HepG2 (cell line): ENCODE measurements around the gene OBSL1. TPM values are rescaled to one million over a fixed set of nuclear protein-coding genes. Genes with fewer than 3 reads are reported as not detected.

Experiments used
- ATF2 ChIP-seq: sonication (generic); formaldehyde crosslinking; IDR thresholded peaks from 2 replicates; pipeline ENCODE4 v1.4.0; 2020; ENCODE audit warnings: missing genetic modification reagents
- EZH2 ChIP-seq: conservative IDR thresholded peaks from 2 replicates; pipeline ENCODE4 v1.6.1; 2012; ENCODE audit warnings: mild to moderate bottlenecking, low read depth, low read length, moderate library complexity
- HNF1B ChIP-seq: sonication (generic); formaldehyde crosslinking; IDR thresholded peaks from 2 replicates; pipeline ENCODE4 v1.5.1; 2020; ENCODE audit warnings: mild to moderate bottlenecking, moderate library complexity, missing genetic modification reagents
- NFAT5 ChIP-seq: sonication (generic); formaldehyde crosslinking; IDR thresholded peaks from 2 replicates; pipeline ENCODE4 v1.4.0; 2020; ENCODE audit warnings: missing genetic modification reagents
- RXRA ChIP-seq: sonication (generic); formaldehyde crosslinking; IDR thresholded peaks from 2 replicates; pipeline ENCODE4 v1.5.1; 2020; ENCODE audit warnings: missing genetic modification reagents
- SETDB1 ChIP-seq: sonication (generic); formaldehyde crosslinking; IDR thresholded peaks from 2 replicates; pipeline ENCODE4 v1.5.1; 2020; ENCODE audit warnings: missing genetic modification reagents, mild to moderate bottlenecking, borderline replicate concordance
- SMAD3 ChIP-seq: sonication (generic); formaldehyde crosslinking; IDR thresholded peaks from 2 replicates; pipeline ENCODE4 v1.4.0; 2020; ENCODE audit warnings: missing genetic modification reagents
- TCF12 ChIP-seq, 2 experiments: fragments of 450-650 bp in 1 of 2; sonication (generic) in 1 of 2; formaldehyde crosslinking in 1 of 2; IDR thresholded peaks; 2 replicates each; pipeline versions ENCODE4 v1.6.1 to v1.8.0; 2017 to 2022; ENCODE audit warnings: antibody characterized with exemption in 1 of 2, mild to moderate bottlenecking in 1 of 2, missing genetic modification reagents in 1 of 2, moderate library complexity in 1 of 2
- TSC22D2 ChIP-seq: sonication (generic); formaldehyde crosslinking; IDR thresholded peaks from 2 replicates; pipeline ENCODE4 v1.5.1; 2020; ENCODE audit warnings: missing genetic modification reagents, mild to moderate bottlenecking, borderline replicate concordance
- ZMYM4 ChIP-seq: sonication (generic); formaldehyde crosslinking; IDR thresholded peaks from 2 replicates; pipeline ENCODE4 v1.8.1; 2023; ENCODE audit warnings: mild to moderate bottlenecking, missing genetic modification reagents
- ZNF512 ChIP-seq: sonication (generic); formaldehyde crosslinking; IDR thresholded peaks from 2 replicates; pipeline ENCODE4 v1.4.0; 2020; ENCODE audit warnings: mild to moderate bottlenecking, missing genetic modification reagents
- ZNF619 ChIP-seq: sonication (generic); formaldehyde crosslinking; IDR thresholded peaks from 2 replicates; pipeline ENCODE4 v1.4.0; 2020; ENCODE audit warnings: mild to moderate bottlenecking, missing genetic modification reagents
- ZNF691 ChIP-seq: sonication (generic); formaldehyde crosslinking; IDR thresholded peaks from 2 replicates; pipeline ENCODE4 v1.4.0; 2020; ENCODE audit warnings: missing genetic modification reagents, low read depth, mild to moderate bottlenecking, borderline replicate concordance
- polyA plus RNA-seq, 8 experiments: library from polyadenylated mRNA; depleted of rRNA in 3 of 8; stranded (reverse) in 7 of 8; unstranded in 1 of 8; fragments of >200 nt; fragmentation: Illumina TruSeq in 4 of 8; extraction: Trizol in 4 of 8; gene quantifications; 2 replicates each; pipeline versions ENCODE4 v1.2.1 to v1.2.3, GENCODE V29; 2011 to 2016; ENCODE audit warnings: low read depth in 4 of 8, missing spikeins in 1 of 8, mixed read lengths in 1 of 8; ENCODE audit not compliant: insufficient read depth in 1 of 8
- total RNA-seq, 5 experiments: library from RNA; depleted of rRNA; stranded (reverse); fragments of >200 nt; fragmentation: Illumina TruSeq; extraction: Trizol; gene quantifications; 2 replicates each; pipeline ENCODE4 v1.2.3, GENCODE V29; 2016; ENCODE audit warnings: low read depth in 1 of 5

Gene OBSL1
- total and polyA plus RNA-seq, 2 of the 13 experiments (the other 11 are each of a cell fraction or from before 2014, with no cell fraction given): 86.7 to 218 TPM

- no peak for TF ChIP-seq NFAT5 (CRISPR knock-in tag)
- no peak for TF ChIP-seq SMAD3 (CRISPR knock-in tag)
- no peak for TF ChIP-seq RXRA (CRISPR knock-in tag)
- TF ChIP-seq ATF2 (CRISPR knock-in tag): no peak
- peak; percentile 74; the same call in 1 of the 2 replicates for TF ChIP-seq ZNF691 (CRISPR knock-in tag)
- no peak for TF ChIP-seq ZNF619
- TF ChIP-seq HNF1B (CRISPR knock-in tag): 0 out of 2 replicates have a peak, but pooled peaks have one; percentile 30
- TF ChIP-seq ZMYM4 (CRISPR knock-in tag): peak; percentile 63; the same call in 1 of the 2 replicates
- no peak for TF ChIP-seq ZNF512 (CRISPR knock-in tag)
- no peak for TF ChIP-seq TCF12 (IDR thresholded peaks at IDR 0.05)
- no peak for TF ChIP-seq TCF12 (CRISPR knock-in tag; IDR thresholded peaks at IDR 0.05)
- TF ChIP-seq TSC22D2 (CRISPR knock-in tag): no peak
- TF ChIP-seq SETDB1: no peak
- TF ChIP-seq EZH2: 0 out of 2 replicates have a peak, but pooled peaks have one; percentile 83
Measured at GRCh38 chr2:219509780-219510511, 61.4 kb downstream of the OBSL1 start (continued).
